Measurements from ENCODE around the gene GFOD1. TPM values are rescaled to one million over a fixed set of nuclear protein-coding genes. Genes with fewer than 3 reads are reported as not detected.

GFOD1 gene
- polyA plus RNA-seq, 1 donor from 2014 or later = 7.0 TPM

- no peaks in the 10 kb centered on the region for H3K27me3 ChIP-seq (ENCODE audit: insufficient read depth, low read depth, low read length)
- no peaks in the 10 kb centered on the region for H3K9me2 ChIP-seq (ENCODE audit: insufficient read depth, low read length)
- H3K79me2 ChIP-seq (replicated peaks; ENCODE audit: insufficient read depth, low read length) = no peaks in the 10 kb centered on the region
- no peaks in the 10 kb centered on the region for H3F3A ChIP-seq (ENCODE audit: insufficient read depth, low read length, poor library complexity, severe bottlenecking)
- H2AFZ ChIP-seq (ENCODE audit: low read depth, low read length) = no peak overlapping the region
- no peak overlapping the region for H3K27ac ChIP-seq (ENCODE audit: low read length)
- no peaks in the 10 kb centered on the region for H3K9me3 ChIP-seq (ENCODE audit: low read length)
- no peaks in the 10 kb centered on the region for H3K36me3 ChIP-seq (ENCODE audit: insufficient read depth, low read length)
- TF ChIP-seq RAD21 (conservative IDR thresholded peaks at IDR 0.05) = no peak
- TF ChIP-seq EP300 (conservative IDR thresholded peaks at IDR 0.05; ENCODE audit: poor library complexity, severe bottlenecking) = no peak
- no peak for TF ChIP-seq TAF1 (IDR thresholded peaks at IDR 0.05; ENCODE audit: low read depth)
- TF ChIP-seq POLR2AphosphoS5 (IDR thresholded peaks at IDR 0.05) = no peak
- no peak for TF ChIP-seq SMC3 (conservative IDR thresholded peaks at IDR 0.05; ENCODE audit: poor library complexity)
- no peak for TF ChIP-seq MXI1 (conservative IDR thresholded peaks at IDR 0.05; ENCODE audit: poor library complexity, severe bottlenecking)
- no peak for TF ChIP-seq REST (IDR thresholded peaks at IDR 0.05; ENCODE audit: borderline replicate concordance)
- no peak for TF ChIP-seq EZH2 (IDR thresholded peaks at IDR 0.05; ENCODE audit: borderline replicate concordance, insufficient read depth, low read length, poor library complexity, severe bottlenecking)
- TF ChIP-seq CTCF (IDR thresholded peaks at IDR 0.05; ENCODE audit: poor library complexity, severe bottlenecking) = no peak
- H4K20me1 ChIP-seq (ENCODE audit: insufficient read depth) = no peaks in the 10 kb centered on the region
- no peak overlapping the region for H3K9ac ChIP-seq (ENCODE audit: low read length)
- H3K4me2 ChIP-seq (ENCODE audit: low read length) = no peak overlapping the region
- no peak overlapping the region for H3K4me3 ChIP-seq (ENCODE audit: low read length)
These were observed 39.6 kb upstream of the GFOD1 start for GRCh38 chr6:13526727-13527670.

DNA sequence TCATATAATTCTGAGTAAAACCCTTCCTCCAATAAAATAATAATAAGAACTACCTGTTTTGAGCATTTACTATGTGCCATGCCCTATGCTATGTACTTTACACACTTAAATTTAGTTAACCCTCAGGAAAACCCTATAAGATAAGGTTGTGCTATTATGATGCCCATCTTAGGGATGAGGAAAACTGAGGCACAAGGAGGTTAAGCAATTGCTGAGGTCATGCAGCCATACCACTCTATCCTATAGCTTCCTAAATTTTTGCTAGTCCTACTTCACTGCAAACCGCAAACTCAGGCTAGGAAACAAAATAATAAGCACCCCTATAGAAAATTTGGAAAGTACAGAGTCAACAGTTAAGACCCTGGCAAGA lies 38.9 kb upstream of the GFOD1 start:
- Histone ChIP-seq H3K4me3 (ENCODE audit: low read length) (no peak overlapping the region), H3K9me3 (ENCODE audit: low read length) (no peaks in the 10 kb centered on the region), H3K27ac (ENCODE audit: low read length) (no peak overlapping the region), H3K4me2 (ENCODE audit: low read length) (no peak overlapping the region), H3K9ac (ENCODE audit: low read length) (no peak overlapping the region), H3K27me3 (ENCODE audit: insufficient read depth, low read depth, low read length) (no peaks in the 10 kb centered on the region), H3K9me2 (ENCODE audit: insufficient read depth, low read length) (no peaks in the 10 kb centered on the region), H2AFZ (ENCODE audit: low read depth, low read length) (no peak overlapping the region), H4K20me1 (ENCODE audit: insufficient read depth) (no peaks in the 10 kb centered on the region), H3K36me3 (ENCODE audit: insufficient read depth, low read length) (no peaks in the 10 kb centered on the region), H3F3A (ENCODE audit: insufficient read depth, low read length, poor library complexity, severe bottlenecking) (no peaks in the 10 kb centered on the region), H3K79me2 (replicated peaks; ENCODE audit: insufficient read depth, low read length) (no peaks in the 10 kb centered on the region)
- TF ChIP-seq MXI1 (conservative IDR thresholded peaks at IDR 0.05; ENCODE audit: poor library complexity, severe bottlenecking) (no peak), EP300 (conservative IDR thresholded peaks at IDR 0.05; ENCODE audit: poor library complexity, severe bottlenecking) (no peak), SMC3 (conservative IDR thresholded peaks at IDR 0.05; ENCODE audit: poor library complexity) (no peak), EZH2 (IDR thresholded peaks at IDR 0.05; ENCODE audit: borderline replicate concordance, insufficient read depth, low read length, poor library complexity, severe bottlenecking) (no peak), TAF1 (IDR thresholded peaks at IDR 0.05; ENCODE audit: low read depth) (no peak), RAD21 (conservative IDR thresholded peaks at IDR 0.05) (no peak), POLR2AphosphoS5 (IDR thresholded peaks at IDR 0.05) (no peak), REST (IDR thresholded peaks at IDR 0.05; ENCODE audit: borderline replicate concordance) (no peak), CTCF (IDR thresholded peaks at IDR 0.05; ENCODE audit: poor library complexity, severe bottlenecking) (no peak)
